ENCODE results near the gene LY6G6F. TPM values are rescaled to one million over a fixed set of nuclear protein-coding genes. Genes with fewer than 3 reads are reported as not detected.

Gene LY6G6F
- total RNA-seq, 1 experiment from 2014 or later, result not detected

DNA sequence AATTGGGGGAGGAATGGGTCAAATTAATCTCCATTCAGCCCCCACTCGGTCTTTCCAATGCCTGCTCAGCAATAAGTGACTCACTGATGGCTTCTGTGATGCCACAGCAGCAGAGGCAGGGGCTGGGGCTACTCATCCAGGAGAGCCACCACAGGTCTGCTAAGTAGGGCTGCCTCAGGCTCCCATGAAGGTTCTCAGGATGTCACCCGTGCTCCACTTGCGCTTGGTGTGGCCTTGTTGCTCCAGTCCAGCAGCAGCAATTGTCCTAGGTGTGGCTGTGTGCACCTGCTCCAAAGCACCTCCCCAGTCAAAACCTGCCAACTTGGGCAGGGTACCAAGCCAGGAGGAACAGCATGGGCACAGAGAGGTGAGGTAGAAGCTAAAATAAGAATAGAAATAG is 15.5 kb downstream of the LY6G6F start:
- peaks cover 5% of the 10 kb centered on the region for H3K36me3 ChIP-seq (ENCODE audit: insufficient read depth, low read length, poor library complexity, severe bottlenecking)
- H3K9me3 ChIP-seq (ENCODE audit: low read depth, low read length, poor library complexity, severe bottlenecking), result no peaks in the 10 kb centered on the region
- H3K27me3 ChIP-seq (replicated peaks; ENCODE audit: insufficient read depth, low read depth, low read length, poor library complexity), result no peaks in the 10 kb centered on the region
- intact Hi-C loops (cut with micrococcal nuclease; ENCODE audit: unreplicated experiment), result no loop called here
- no peak overlapping the region for H3K27ac ChIP-seq (ENCODE audit: low read depth, low read length, poor library complexity, severe bottlenecking)
- CTCF ChIA-PET, result no interaction called here
- no TSS peak for BruUV-seq (replicated peaks)
- TF ChIP-seq, protein P1, sequence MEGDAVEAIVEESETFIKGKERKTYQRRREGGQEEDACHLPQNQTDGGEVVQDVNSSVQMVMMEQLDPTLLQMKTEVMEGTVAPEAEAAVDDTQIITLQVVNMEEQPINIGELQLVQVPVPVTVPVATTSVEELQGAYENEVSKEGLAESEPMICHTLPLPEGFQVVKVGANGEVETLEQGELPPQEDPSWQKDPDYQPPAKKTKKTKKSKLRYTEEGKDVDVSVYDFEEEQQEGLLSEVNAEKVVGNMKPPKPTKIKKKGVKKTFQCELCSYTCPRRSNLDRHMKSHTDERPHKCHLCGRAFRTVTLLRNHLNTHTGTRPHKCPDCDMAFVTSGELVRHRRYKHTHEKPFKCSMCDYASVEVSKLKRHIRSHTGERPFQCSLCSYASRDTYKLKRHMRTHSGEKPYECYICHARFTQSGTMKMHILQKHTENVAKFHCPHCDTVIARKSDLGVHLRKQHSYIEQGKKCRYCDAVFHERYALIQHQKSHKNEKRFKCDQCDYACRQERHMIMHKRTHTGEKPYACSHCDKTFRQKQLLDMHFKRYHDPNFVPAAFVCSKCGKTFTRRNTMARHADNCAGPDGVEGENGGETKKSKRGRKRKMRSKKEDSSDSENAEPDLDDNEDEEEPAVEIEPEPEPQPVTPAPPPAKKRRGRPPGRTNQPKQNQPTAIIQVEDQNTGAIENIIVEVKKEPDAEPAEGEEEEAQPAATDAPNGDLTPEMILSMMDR (conservative IDR thresholded peaks at IDR 0.05; ENCODE audit: low read depth, low read length), result no peak
- no peak for TF ChIP-seq EZH2 (IDR thresholded peaks at IDR 0.05; ENCODE audit: borderline replicate concordance, low read depth, low read length, poor library complexity, severe bottlenecking)
- no peak for DNase-seq (ENCODE audit: low spot score)
- POLR2A ChIA-PET (ENCODE audit: low non-redundant PET), result no interaction called here
- H3K4me3 ChIP-seq (ENCODE audit: low read depth, low read length, poor library complexity, severe bottlenecking), result no peak overlapping the region
- no peaks in the 10 kb centered on the region for H3K4me1 ChIP-seq (ENCODE audit: insufficient read depth, low read length, poor library complexity, severe bottlenecking)

DNA sequence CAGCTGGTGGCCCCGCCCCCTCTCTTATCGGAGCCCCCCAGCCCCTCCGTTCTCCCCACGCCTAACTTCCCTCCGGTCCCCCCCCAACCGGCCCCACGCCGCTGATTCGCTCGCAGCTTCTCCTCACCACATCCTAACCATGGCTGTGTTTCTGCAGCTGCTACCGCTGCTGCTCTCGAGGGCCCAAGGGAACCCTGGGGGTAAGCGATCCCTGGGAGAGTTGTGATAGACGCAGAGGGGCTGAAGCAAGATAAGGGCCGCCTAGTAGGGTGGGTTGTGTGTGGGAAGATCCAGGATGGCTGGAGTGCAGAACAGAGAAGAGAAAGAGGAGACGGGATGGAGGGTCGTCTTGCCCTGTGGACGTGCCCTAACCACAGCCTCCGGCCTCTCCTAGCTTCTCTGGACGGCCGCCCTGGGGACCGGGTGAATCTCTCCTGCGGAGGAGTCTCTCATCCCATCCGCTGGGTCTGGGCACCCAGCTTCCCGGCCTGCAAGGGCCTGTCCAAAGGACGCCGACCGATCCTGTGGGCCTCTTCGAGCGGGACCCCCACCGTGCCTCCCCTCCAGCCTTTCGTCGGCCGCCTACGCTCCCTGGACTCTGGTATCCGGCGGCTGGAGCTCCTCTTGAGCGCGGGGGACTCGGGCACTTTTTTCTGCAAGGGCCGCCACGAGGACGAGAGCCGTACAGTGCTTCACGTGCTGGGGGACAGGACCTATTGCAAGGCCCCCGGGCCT is 16.7 kb downstream of the LY6G6F start, which contains the start of gene MPIG6B:
TSS of gene MPIG6B (plus strand) at position 129 of the 735 bp plus-strand sequence. CDS start at position 140, 11 bp downstream.
- H3K4me3 ChIP-seq (ENCODE audit: low read depth, low read length, poor library complexity, severe bottlenecking), result no peak within 1 kb of the TSS
- H3K27ac ChIP-seq (ENCODE audit: low read depth, low read length, poor library complexity, severe bottlenecking), result no peak within 1 kb of the TSS
- H3K9me3 ChIP-seq (ENCODE audit: low read depth, low read length, poor library complexity, severe bottlenecking), result no peaks in the 10 kb centered on the region
- no peak for DNase-seq (ENCODE audit: low spot score)
- no peaks in the 10 kb centered on the region for H3K27me3 ChIP-seq (replicated peaks; ENCODE audit: insufficient read depth, low read depth, low read length, poor library complexity)
- TF ChIP-seq, protein P1 (conservative IDR thresholded peaks at IDR 0.05; ENCODE audit: low read depth, low read length), result no peak
- no peak for TF ChIP-seq EZH2 (IDR thresholded peaks at IDR 0.05; ENCODE audit: borderline replicate concordance, low read depth, low read length, poor library complexity, severe bottlenecking)
- peaks cover 18% of the 10 kb centered on the region for H3K36me3 ChIP-seq (ENCODE audit: insufficient read depth, low read length, poor library complexity, severe bottlenecking)
- ChIA-PET POLR2A (ENCODE audit: low non-redundant PET) (no interaction called here), CTCF (no interaction called here)
- intact Hi-C loops (cut with micrococcal nuclease; ENCODE audit: unreplicated experiment), result no loop called here
- no TSS peak for BruUV-seq (replicated peaks)
- no peaks in the 10 kb centered on the region for H3K4me1 ChIP-seq (ENCODE audit: insufficient read depth, low read length, poor library complexity, severe bottlenecking)

DNA sequence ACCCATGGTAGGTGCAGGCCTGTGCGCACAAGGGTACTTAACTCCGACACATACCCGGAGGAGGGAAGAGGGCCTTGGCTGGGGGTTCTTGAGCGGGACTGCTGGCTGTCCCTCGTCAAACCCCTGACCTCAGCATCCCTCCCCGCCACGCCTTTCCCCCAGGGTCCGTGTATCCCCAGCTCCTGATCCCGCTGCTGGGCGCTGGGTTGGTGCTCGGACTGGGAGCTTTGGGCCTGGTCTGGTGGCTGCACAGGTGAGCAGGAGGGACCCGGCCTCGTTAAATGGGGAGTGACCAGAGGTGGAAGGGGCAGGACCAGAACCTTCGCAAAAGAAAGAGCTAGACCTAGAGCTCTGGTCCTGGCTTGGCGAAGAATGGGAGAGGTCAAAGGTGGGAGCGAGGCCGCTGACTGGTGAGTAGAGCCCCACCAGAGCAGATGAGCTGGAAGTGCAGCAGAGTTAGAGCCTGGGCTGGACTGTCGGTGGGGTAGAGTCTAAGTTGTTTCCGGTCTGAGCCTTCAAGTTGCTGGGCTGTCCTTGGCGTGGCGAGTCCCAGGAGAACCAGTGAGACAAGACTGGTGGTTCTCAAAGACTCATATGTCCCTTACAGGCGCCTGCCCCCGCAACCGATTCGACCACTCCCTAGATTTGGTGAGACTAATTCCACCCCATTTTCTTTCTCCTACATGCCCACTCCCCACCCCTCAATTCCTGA is 17.5 kb downstream of the LY6G6F start:
- POLR2A ChIA-PET (ENCODE audit: low non-redundant PET), result no interaction called here
- Histone ChIP-seq H3K27ac (ENCODE audit: low read depth, low read length, poor library complexity, severe bottlenecking) (no peak overlapping the region), H3K27me3 (replicated peaks; ENCODE audit: insufficient read depth, low read depth, low read length, poor library complexity) (no peaks in the 10 kb centered on the region), H3K9me3 (ENCODE audit: low read depth, low read length, poor library complexity, severe bottlenecking) (no peaks in the 10 kb centered on the region), H3K4me1 (ENCODE audit: insufficient read depth, low read length, poor library complexity, severe bottlenecking) (peaks cover 6% of the 10 kb centered on the region), H3K36me3 (ENCODE audit: insufficient read depth, low read length, poor library complexity, severe bottlenecking) (peaks cover 19% of the 10 kb centered on the region), H3K4me3 (ENCODE audit: low read depth, low read length, poor library complexity, severe bottlenecking) (no peak overlapping the region)
- no TSS peak for BruUV-seq (replicated peaks)
- CTCF ChIA-PET, result no interaction called here
- TF ChIP-seq EZH2 (IDR thresholded peaks at IDR 0.05; ENCODE audit: borderline replicate concordance, low read depth, low read length, poor library complexity, severe bottlenecking), result no peak
- TF ChIP-seq, protein P1 (conservative IDR thresholded peaks at IDR 0.05; ENCODE audit: low read depth, low read length), result no peak
- intact Hi-C loops (cut with micrococcal nuclease; ENCODE audit: unreplicated experiment), result no loop called here
- no peak for DNase-seq (ENCODE audit: low spot score)

Data from A673 (cell line).